CD14-positive monocyte (primary cell): Measurements from ENCODE around the gene CCDC149. TPM values are rescaled to one million over a fixed set of nuclear protein-coding genes. Genes with fewer than 3 reads are reported as not detected.

Experiments
- DNase-seq, 3 donors: peaks; one replicate each; pipeline ENCODE4 v3.0.0-alpha.2; 2011 to 2022
- H2AFZ ChIP-seq: 2 replicates; pipeline ENCODE4 v1.6.0; 2012; ENCODE audit warnings: mild to moderate bottlenecking, low read depth, low read length, inconsistent platforms; ENCODE audit not compliant: insufficient read depth, poor library complexity, severe bottlenecking
- H3K27ac ChIP-seq, 2 donors: 1 replicate in 1 of 2; 2 replicates in 1 of 2; pipeline ENCODE4 v1.5.1; 2012 to 2013; ENCODE audit warnings: low read length in 2 of 2, control low read depth in 1 of 2, inconsistent platforms in 1 of 2, low read depth in 1 of 2, mild to moderate bottlenecking in 1 of 2
- H3K27me3 ChIP-seq, 2 donors: one replicate each; pipeline versions ENCODE4 v1.6.0 to v1.6.1; 2011 to 2013; ENCODE audit warnings: low read length in 2 of 2; ENCODE audit not compliant: control insufficient read depth in 2 of 2, insufficient read depth in 2 of 2
- H3K36me3 ChIP-seq, 2 donors: replicated peaks in 1 of 2; 1 replicate in 1 of 2; 2 replicates in 1 of 2; pipeline versions ENCODE4 v1.5.1 to v1.6.1; 2012 to 2013; ENCODE audit warnings: low read length in 2 of 2, control low read depth in 1 of 2, inconsistent platforms in 1 of 2, mild to moderate bottlenecking in 1 of 2; ENCODE audit not compliant: insufficient read depth in 2 of 2, control insufficient read depth in 1 of 2
- H3K4me1 ChIP-seq, 2 donors: 1 replicate in 1 of 2; 2 replicates in 1 of 2; pipeline versions ENCODE4 v1.5.1 to v1.6.1; 2012 to 2013; ENCODE audit warnings: low read length in 2 of 2, control low read depth in 1 of 2, inconsistent platforms in 1 of 2, mild to moderate bottlenecking in 1 of 2, moderate library complexity in 1 of 2; ENCODE audit not compliant: insufficient read depth in 2 of 2, control insufficient read depth in 1 of 2
- H3K4me2 ChIP-seq: replicated peaks from 2 replicates; pipeline ENCODE3; 2012; ENCODE audit warnings: low read length, moderate library complexity, mild to moderate bottlenecking; ENCODE audit not compliant: poor library complexity, severe bottlenecking; ENCODE audit errors: extremely low read depth
- H3K4me3 ChIP-seq, 3 experiments: fragments of 200-600 bp in 1 of 3; sonication (generic) in 1 of 3; replicated peaks in 1 of 3; 1 replicate in 2 of 3; 2 replicates in 1 of 3; pipeline ENCODE4 v1.5.1; 2011 to 2013; ENCODE audit warnings: low read length in 3 of 3, mild to moderate bottlenecking in 3 of 3, control low read depth in 2 of 3, low read depth in 2 of 3, inconsistent platforms in 1 of 3, moderate library complexity in 1 of 3
- H3K79me2 ChIP-seq: 2 replicates; pipeline ENCODE4 v1.6.0; 2012; ENCODE audit warnings: mild to moderate bottlenecking, control low read depth, inconsistent platforms, low read length, moderate library complexity; ENCODE audit not compliant: insufficient read depth
- H3K9ac ChIP-seq: 2 replicates; pipeline ENCODE4 v1.6.0; 2017; ENCODE audit warnings: low read length, mild to moderate bottlenecking; ENCODE audit not compliant: insufficient read depth, poor library complexity, severe bottlenecking
- H3K9me3 ChIP-seq, 2 donors: replicated peaks in 1 of 2; 1 replicate in 1 of 2; 2 replicates in 1 of 2; pipeline versions ENCODE4 v1.5.1 to v1.6.1; 2012 to 2013; ENCODE audit warnings: low read length in 2 of 2, control low read depth in 1 of 2; ENCODE audit not compliant: control insufficient read depth in 1 of 2, insufficient read depth in 1 of 2
- H4K20me1 ChIP-seq: 2 replicates; pipeline ENCODE4 v1.6.0; 2012; ENCODE audit warnings: mild to moderate bottlenecking, low read length, control low read depth, moderate library complexity; ENCODE audit not compliant: insufficient read depth
- H3K27ac Mint-ChIP-seq, 7 donors: one replicate each; pipeline ENCODE4 v1.8.0; 2020; ENCODE audit warnings: mild to moderate bottlenecking in 7 of 7, mixed read lengths in 7 of 7, moderate library complexity in 6 of 7, inconsistent platforms in 2 of 7
- H3K27me3 Mint-ChIP-seq, 3 donors: one replicate each; pipeline ENCODE4 v1.8.0; 2021 to 2022; ENCODE audit warnings: low read depth in 3 of 3, mild to moderate bottlenecking in 3 of 3, mixed read lengths in 3 of 3, moderate library complexity in 3 of 3, inconsistent platforms in 1 of 3
- H3K36me3 Mint-ChIP-seq, 2 donors: one replicate each; pipeline ENCODE4 v1.8.0; 2020; ENCODE audit warnings: mixed read lengths in 2 of 2, inconsistent platforms in 1 of 2, mild to moderate bottlenecking in 1 of 2
- H3K4me1 Mint-ChIP-seq: one replicate; pipeline ENCODE4 v1.8.0; 2020; ENCODE audit warnings: mild to moderate bottlenecking, mixed read lengths
- H3K4me3 Mint-ChIP-seq, 2 donors: one replicate each; pipeline ENCODE4 v1.8.0; 2020; ENCODE audit warnings: mild to moderate bottlenecking in 2 of 2, mixed read lengths in 2 of 2, moderate library complexity in 1 of 2
- H3K9me3 Mint-ChIP-seq, 7 donors: one replicate each; pipeline ENCODE4 v1.8.0; 2020 to 2022; ENCODE audit warnings: mixed read lengths in 7 of 7, mild to moderate bottlenecking in 6 of 7, moderate library complexity in 6 of 7, inconsistent platforms in 2 of 7
- CTCF ChIP-seq: fragments of 200-600 bp; IDR thresholded peaks from one replicate; pipeline ENCODE4 v1.8.0; 2022; ENCODE audit warnings: antibody characterized with exemption, mild to moderate bottlenecking
- WGBS: methylation state at CpG from one replicate; pipeline ENCODE4 v1.1.5; 2013; ENCODE audit warnings: missing lambda C conversion rate; ENCODE audit not compliant: insufficient coverage; 5-methylcytosine and 5-hydroxymethylcytosine counted together
- intact Hi-C, 2 donors: fragments of 100-400 bp; cut with micrococcal nuclease; formaldehyde crosslinking; loops; one replicate each; pipeline versions ENCODE4 v1.15.0 to v1.15.1; 2023
- polyA plus RNA-seq, 3 donors: library from polyadenylated mRNA; depleted of rRNA in 1 of 3; unstranded in 2 of 3; stranded (reverse) in 1 of 3; fragments of 300-500 nt in 2 of 3; fragments of >200 nt in 1 of 3; fragmentation: Illumina TruSeq in 2 of 3; gene quantifications; 1 replicate in 2 of 3; 2 replicates in 1 of 3; pipeline ENCODE4 v1.2.3, GENCODE V29; 2012 to 2021

The CCDC149 gene
- polyA plus RNA-seq, 3 donors, result 5.5 to 15.8 (median 14.9) TPM

GRCh38 chr4:24792552-24792951 is 120.3 kb downstream of the CCDC149 start:
- Histone ChIP-seq H3K36me3 (no peaks in the 10 kb centered on the region), H3K9ac (no peak overlapping the region), H3K4me3 (no peak overlapping the region), H3K27ac (no peak overlapping the region), H3K27me3 (peaks cover 5 to 10% of the 10 kb centered on the region in 2 donors), H3K9me3 (no peaks in the 10 kb centered on the region), H3K4me1 (peaks cover 18% of the 10 kb centered on the region in 2 donors), H3K79me2 (no peaks in the 10 kb centered on the region), H3K4me2 (no peak overlapping the region), H4K20me1 (no peaks in the 10 kb centered on the region), H2AFZ (no peak overlapping the region)
- no peak for TF ChIP-seq CTCF
- intact Hi-C loops, result no loop called here
- no CpG with 5 or more reads among the region's 4 CpGs for WGBS
- peaks cover 3 to 9% (median 7%) of the 10 kb centered on the region in 7 donors for H3K9me3 Mint-ChIP-seq
- no peak for DNase-seq
- H3K4me3 Mint-ChIP-seq, result no peak overlapping the region
- H3K4me1 Mint-ChIP-seq, result peaks cover 23% of the 10 kb centered on the region
- no peaks in the 10 kb centered on the region for H3K36me3 Mint-ChIP-seq
- H3K27me3 Mint-ChIP-seq, result peaks cover 4 to 8% (median 7%) of the 10 kb centered on the region in 3 donors
- no peak overlapping the region for H3K27ac Mint-ChIP-seq

GRCh38 chr4:24791043-24791442 is 121.8 kb downstream of the CCDC149 start:
- Mint-ChIP-seq H3K4me3 (no peak overlapping the region), H3K36me3 (no peaks in the 10 kb centered on the region), H3K27me3 (peaks cover 0 to 8% (median 4%) of the 10 kb centered on the region in 3 donors), H3K27ac (no peak overlapping the region), H3K4me1 (peaks cover 23% of the 10 kb centered on the region), H3K9me3 (peaks cover 3 to 14% (median 11%) of the 10 kb centered on the region in 7 donors)
- H3K9ac ChIP-seq, result no peak overlapping the region
- no peak for TF ChIP-seq CTCF
- H4K20me1 ChIP-seq, result no peaks in the 10 kb centered on the region
- no peaks in the 10 kb centered on the region for H3K36me3 ChIP-seq
- H3K4me3 ChIP-seq, result no peak overlapping the region
- no peaks in the 10 kb centered on the region for H3K79me2 ChIP-seq
- no peaks in the 10 kb centered on the region for H3K27me3 ChIP-seq
- H3K4me2 ChIP-seq, result no peak overlapping the region
- no peak for DNase-seq
- H3K9me3 ChIP-seq, result peaks cover 0 to 2% of the 10 kb centered on the region in 2 donors
- intact Hi-C loops, result no loop called here
- no peak overlapping the region for H2AFZ ChIP-seq
- peaks cover 18% of the 10 kb centered on the region in 2 donors for H3K4me1 ChIP-seq
- no peak overlapping the region for H3K27ac ChIP-seq
